ENCODE measurements around the gene SPATA9. TPM values are rescaled to one million over a fixed set of nuclear protein-coding genes. Genes with fewer than 3 reads are reported as not detected.

SPATA9 gene
- total RNA-seq, 1 experiment from 2014 or later: not detected

- no peaks in the 10 kb centered on the region for H4K20me1 ChIP-seq (ENCODE audit: insufficient read depth, low read depth, low read length)
- no peaks in the 10 kb centered on the region for H3K27me3 ChIP-seq (ENCODE audit: low read length)
Measured at GRCh38 chr5:95627971-95628810, 54.6 kb downstream of the SPATA9 start.

DNA sequence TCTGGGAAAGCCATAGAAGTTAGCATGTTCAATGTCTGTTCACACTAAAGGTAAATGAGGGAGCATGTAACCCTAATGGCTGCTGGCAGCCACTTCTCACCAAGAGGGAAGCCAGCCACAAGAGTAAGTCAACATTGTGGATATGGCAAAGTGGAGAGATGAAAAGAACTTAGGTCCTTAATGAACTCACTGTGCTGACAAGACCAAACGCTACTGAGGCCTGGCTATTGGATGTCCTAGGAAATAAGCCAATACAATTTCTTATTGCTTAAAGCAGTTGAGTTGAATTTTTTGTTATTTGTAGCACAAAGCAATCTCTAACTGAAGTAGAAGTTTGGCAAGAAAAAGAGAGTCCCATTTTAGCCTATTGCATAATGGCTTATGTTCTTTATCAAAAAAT lies 56.1 kb downstream of the SPATA9 start:
- Histone ChIP-seq H3K9me3 (ENCODE audit: low read length) (no peaks in the 10 kb centered on the region), H3K4me1 (ENCODE audit: low read length) (peaks cover 7% of the 10 kb centered on the region), H3K36me3 (ENCODE audit: insufficient read depth, low read length) (no peaks in the 10 kb centered on the region), H3K27ac (ENCODE audit: low read length) (no peak overlapping the region), H3K27me3 (ENCODE audit: low read length) (no peaks in the 10 kb centered on the region), H3K79me2 (ENCODE audit: low read length) (no peaks in the 10 kb centered on the region), H3K9ac (ENCODE audit: low read length) (no peak overlapping the region), H4K20me1 (ENCODE audit: insufficient read depth, low read depth, low read length) (no peaks in the 10 kb centered on the region), H2AFZ (ENCODE audit: low read length) (no peak overlapping the region), H3K9me2 (replicated peaks; ENCODE audit: insufficient read depth, low read length) (peaks cover 6% of the 10 kb centered on the region; the same call in 1 of the 2 replicates), H3K4me3 (ENCODE audit: low read length) (no peak overlapping the region), H3K4me2 (ENCODE audit: low read depth, low read length, poor library complexity, severe bottlenecking) (no peak overlapping the region)
- no peak for DNase-seq

More at GRCh38 chr5:95627971-95628810, 54.6 kb downstream of the SPATA9 start:
- Histone ChIP-seq H3K36me3 (ENCODE audit: insufficient read depth, low read length) (no peaks in the 10 kb centered on the region), H2AFZ (ENCODE audit: low read length) (no peak overlapping the region), H3K4me3 (ENCODE audit: low read length) (no peak overlapping the region), H3K9me2 (replicated peaks; ENCODE audit: insufficient read depth, low read length) (peaks cover 6% of the 10 kb centered on the region; the same call in 1 of the 2 replicates), H3K79me2 (ENCODE audit: low read length) (no peaks in the 10 kb centered on the region), H3K9me3 (ENCODE audit: low read length) (no peaks in the 10 kb centered on the region), H3K27ac (ENCODE audit: low read length) (no peak overlapping the region), H3K4me2 (ENCODE audit: low read depth, low read length, poor library complexity, severe bottlenecking) (no peak overlapping the region), H3K9ac (ENCODE audit: low read length) (no peak overlapping the region), H3K4me1 (ENCODE audit: low read length) (peaks cover 6% of the 10 kb centered on the region)
- DNase-seq: no peak

DNA sequence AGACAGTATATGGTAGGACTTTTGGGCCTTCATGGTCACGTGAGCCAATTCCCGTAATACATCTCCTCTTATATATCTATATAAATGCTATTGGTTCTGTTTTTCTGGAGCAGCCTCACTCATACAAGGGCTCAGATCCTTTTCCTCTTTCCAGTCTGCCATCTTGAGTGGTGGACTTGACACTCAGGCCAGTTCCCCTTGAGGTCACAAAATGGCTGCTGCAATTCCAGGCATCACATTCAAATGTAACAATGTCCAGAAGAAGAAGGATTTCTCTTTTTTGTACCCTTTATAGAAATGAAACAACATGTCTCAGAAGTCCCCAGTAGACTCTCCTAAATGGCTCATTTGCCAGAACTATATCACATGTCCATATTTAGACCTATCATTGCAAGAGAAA lies 58.4 kb downstream of the SPATA9 start:
- H3K9me2 ChIP-seq (replicated peaks; ENCODE audit: insufficient read depth, low read length): no peaks in the 10 kb centered on the region; the same call in 1 of the 2 replicates
- H3K9ac ChIP-seq (ENCODE audit: low read length): no peak overlapping the region
- no peaks in the 10 kb centered on the region for H3K36me3 ChIP-seq (ENCODE audit: insufficient read depth, low read length)
- H3K27me3 ChIP-seq (ENCODE audit: low read length): no peaks in the 10 kb centered on the region
- no peak overlapping the region for H2AFZ ChIP-seq (ENCODE audit: low read length)
- no peaks in the 10 kb centered on the region for H3K9me3 ChIP-seq (ENCODE audit: low read length)
- H3K4me1 ChIP-seq (ENCODE audit: low read length): peaks cover 24% of the 10 kb centered on the region
- H3K27ac ChIP-seq (ENCODE audit: low read length): no peak overlapping the region
- H3K4me2 ChIP-seq (ENCODE audit: low read depth, low read length, poor library complexity, severe bottlenecking): no peak overlapping the region
- H3K79me2 ChIP-seq (ENCODE audit: low read length): no peaks in the 10 kb centered on the region
- H3K4me3 ChIP-seq (ENCODE audit: low read length): no peak overlapping the region
- H4K20me1 ChIP-seq (ENCODE audit: insufficient read depth, low read depth, low read length): no peaks in the 10 kb centered on the region
- no peak for DNase-seq

- H3K9ac ChIP-seq (ENCODE audit: low read length): no peak overlapping the region
- H3K27ac ChIP-seq (ENCODE audit: low read length): no peak overlapping the region
- H3K4me1 ChIP-seq (ENCODE audit: low read length): peaks cover 19% of the 10 kb centered on the region
- no peak for DNase-seq
- no peak overlapping the region for H3K4me3 ChIP-seq (ENCODE audit: low read length)
- H3K36me3 ChIP-seq (ENCODE audit: insufficient read depth, low read length): no peaks in the 10 kb centered on the region
- H3K79me2 ChIP-seq (ENCODE audit: low read length): no peaks in the 10 kb centered on the region
- H4K20me1 ChIP-seq (ENCODE audit: insufficient read depth, low read depth, low read length): no peaks in the 10 kb centered on the region
- no peak overlapping the region for H2AFZ ChIP-seq (ENCODE audit: low read length)
- no peaks in the 10 kb centered on the region for H3K9me3 ChIP-seq (ENCODE audit: low read length)
- no peaks in the 10 kb centered on the region for H3K27me3 ChIP-seq (ENCODE audit: low read length)
- H3K9me2 ChIP-seq (replicated peaks; ENCODE audit: insufficient read depth, low read length): no peaks in the 10 kb centered on the region; the same call in 1 of the 2 replicates
- no peak overlapping the region for H3K4me2 ChIP-seq (ENCODE audit: low read depth, low read length, poor library complexity, severe bottlenecking)
Measured at GRCh38 chr5:95623706-95624105, 59.1 kb downstream of the SPATA9 start.

- Histone ChIP-seq H3K27me3 (ENCODE audit: low read length) (no peaks in the 10 kb centered on the region), H3K27ac (ENCODE audit: low read length) (no peak overlapping the region), H3K79me2 (ENCODE audit: low read length) (no peaks in the 10 kb centered on the region), H3K9me3 (ENCODE audit: low read length) (no peaks in the 10 kb centered on the region), H3K36me3 (ENCODE audit: insufficient read depth, low read length) (no peaks in the 10 kb centered on the region), H2AFZ (ENCODE audit: low read length) (no peak overlapping the region), H4K20me1 (ENCODE audit: insufficient read depth, low read depth, low read length) (no peaks in the 10 kb centered on the region), H3K9ac (ENCODE audit: low read length) (no peak overlapping the region), H3K9me2 (replicated peaks; ENCODE audit: insufficient read depth, low read length) (no peaks in the 10 kb centered on the region; the same call in 1 of the 2 replicates), H3K4me2 (ENCODE audit: low read depth, low read length, poor library complexity, severe bottlenecking) (no peak overlapping the region), H3K4me3 (ENCODE audit: low read length) (no peak overlapping the region), H3K4me1 (ENCODE audit: low read length) (peaks cover 19% of the 10 kb centered on the region)
- DNase-seq: no peak
Measured at GRCh38 chr5:95621839-95622629, 60.8 kb downstream of the SPATA9 start.

- H4K20me1 ChIP-seq (ENCODE audit: insufficient read depth, low read depth, low read length): no peaks in the 10 kb centered on the region
- H3K9ac ChIP-seq (ENCODE audit: low read length): peak overlapping the region; percentile 41
Measured at GRCh38 chr5:95620870-95621838, 61.6 kb downstream of the SPATA9 start.

DNA sequence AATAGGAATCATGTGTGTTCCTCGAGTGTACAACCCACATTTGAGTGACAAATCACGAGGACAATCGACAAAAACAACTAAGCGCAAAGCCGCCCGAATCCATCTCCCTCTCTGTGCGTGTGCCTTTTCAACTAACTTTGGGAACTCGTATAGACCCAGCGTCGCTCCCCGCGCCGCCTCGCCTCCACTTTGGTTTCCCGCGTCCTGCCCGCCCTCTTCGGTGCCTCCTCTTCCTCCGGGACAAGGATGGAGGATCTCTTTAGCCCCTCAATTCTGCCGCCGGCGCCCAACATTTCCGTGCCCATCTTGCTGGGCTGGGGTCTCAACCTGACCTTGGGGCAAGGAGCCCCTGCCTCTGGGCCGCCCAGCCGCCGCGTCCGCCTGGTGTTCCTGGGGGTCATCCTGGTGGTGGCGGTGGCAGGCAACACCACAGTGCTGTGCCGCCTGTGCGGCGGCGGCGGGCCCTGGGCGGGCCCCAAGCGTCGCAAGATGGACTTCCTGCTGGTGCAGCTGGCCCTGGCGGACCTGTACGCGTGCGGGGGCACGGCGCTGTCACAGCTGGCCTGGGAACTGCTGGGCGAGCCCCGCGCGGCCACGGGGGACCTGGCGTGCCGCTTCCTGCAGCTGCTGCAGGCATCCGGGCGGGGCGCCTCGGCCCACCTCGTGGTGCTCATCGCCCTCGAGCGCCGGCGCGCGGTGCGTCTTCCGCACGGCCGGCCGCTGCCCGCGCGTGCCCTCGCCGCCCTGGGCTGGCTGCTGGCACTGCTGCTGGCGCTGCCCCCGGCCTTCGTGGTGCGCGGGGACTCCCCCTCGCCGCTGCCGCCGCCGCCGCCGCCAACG lies 62.5 kb downstream of the SPATA9 start, which contains the start of gene GPR150:
Gene GPR150 (plus strand): TSS at position 58 of the 840 bp plus-strand sequence. CDS start 189 bp downstream, at position 247.
- H3K9me3 ChIP-seq (ENCODE audit: low read length): no peaks in the 10 kb centered on the region
- peak within 1 kb of the TSS; percentile 55; the same call in 1 of the 2 replicates for H3K4me3 ChIP-seq (ENCODE audit: low read length)
- no peaks in the 10 kb centered on the region for H3K27me3 ChIP-seq (ENCODE audit: low read length)
- H3K4me2 ChIP-seq (ENCODE audit: low read depth, low read length, poor library complexity, severe bottlenecking): peak within 1 kb of the TSS; percentile 60
- H2AFZ ChIP-seq (ENCODE audit: low read length): peak within 1 kb of the TSS; percentile 56; the same call in 1 of the 2 replicates
- peaks cover 19% of the 10 kb centered on the region for H3K4me1 ChIP-seq (ENCODE audit: low read length)
- no peaks in the 10 kb centered on the region for H4K20me1 ChIP-seq (ENCODE audit: insufficient read depth, low read depth, low read length)
- no peaks in the 10 kb centered on the region; the same call in 1 of the 2 replicates for H3K9me2 ChIP-seq (replicated peaks; ENCODE audit: insufficient read depth, low read length)
- H3K9ac ChIP-seq (ENCODE audit: low read length): peak within 1 kb of the TSS; percentile 41
- DNase-seq: peak; percentile 66
- H3K79me2 ChIP-seq (ENCODE audit: low read length): no peaks in the 10 kb centered on the region
- no peak within 1 kb of the TSS for H3K27ac ChIP-seq (ENCODE audit: low read length)
- H3K36me3 ChIP-seq (ENCODE audit: insufficient read depth, low read length): no peaks in the 10 kb centered on the region

More at GRCh38 chr5:95620870-95621838, 61.6 kb downstream of the SPATA9 start:
- Histone ChIP-seq H3K4me2 (ENCODE audit: low read depth, low read length, poor library complexity, severe bottlenecking) (peak overlapping the region; percentile 48), H3K4me3 (ENCODE audit: low read length) (peak overlapping the region; percentile 43; the same call in 1 of the 2 replicates), H3K27me3 (ENCODE audit: low read length) (no peaks in the 10 kb centered on the region), H3K79me2 (ENCODE audit: low read length) (no peaks in the 10 kb centered on the region), H3K27ac (ENCODE audit: low read length) (no peak overlapping the region), H3K36me3 (ENCODE audit: insufficient read depth, low read length) (no peaks in the 10 kb centered on the region), H2AFZ (ENCODE audit: low read length) (peak overlapping the region; percentile 56; the same call in 1 of the 2 replicates), H3K9me2 (replicated peaks; ENCODE audit: insufficient read depth, low read length) (no peaks in the 10 kb centered on the region; the same call in 1 of the 2 replicates), H3K9me3 (ENCODE audit: low read length) (no peaks in the 10 kb centered on the region), H3K4me1 (ENCODE audit: low read length) (peaks cover 19% of the 10 kb centered on the region)
- no peak for DNase-seq
